ENCODE measurements around the gene CFAP299. TPM values are rescaled to one million over a fixed set of nuclear protein-coding genes. Genes with fewer than 3 reads are reported as not detected.

Gene CFAP299
- total RNA-seq, 2 donors from 2014 or later, result not detected

GRCh38 chr4:80540349-80540748, 204.8 kb downstream of the CFAP299 start:
- H3K4me1 ChIP-seq (ENCODE audit: control insufficient read depth in 1 of 2, low read depth in 2 of 2), result no peaks in the 10 kb centered on the region

GRCh38 chr4:80540785-80541469, 205.4 kb downstream of the CFAP299 start:
- no peaks in the 10 kb centered on the region for H3K27me3 ChIP-seq (replicated peaks; ENCODE audit: insufficient read depth)
- H3K27ac ChIP-seq, result no peak overlapping the region
- H3K36me3 ChIP-seq, result no peaks in the 10 kb centered on the region
- ATAC-seq (ENCODE audit: insufficient number of reproducible peaks, low FRiP score, low read depth) (no peak), DNase-seq (ENCODE audit: low spot score) (no peak)
- H3K9me3 ChIP-seq, result no peaks in the 10 kb centered on the region
- TF ChIP-seq, protein P1, sequence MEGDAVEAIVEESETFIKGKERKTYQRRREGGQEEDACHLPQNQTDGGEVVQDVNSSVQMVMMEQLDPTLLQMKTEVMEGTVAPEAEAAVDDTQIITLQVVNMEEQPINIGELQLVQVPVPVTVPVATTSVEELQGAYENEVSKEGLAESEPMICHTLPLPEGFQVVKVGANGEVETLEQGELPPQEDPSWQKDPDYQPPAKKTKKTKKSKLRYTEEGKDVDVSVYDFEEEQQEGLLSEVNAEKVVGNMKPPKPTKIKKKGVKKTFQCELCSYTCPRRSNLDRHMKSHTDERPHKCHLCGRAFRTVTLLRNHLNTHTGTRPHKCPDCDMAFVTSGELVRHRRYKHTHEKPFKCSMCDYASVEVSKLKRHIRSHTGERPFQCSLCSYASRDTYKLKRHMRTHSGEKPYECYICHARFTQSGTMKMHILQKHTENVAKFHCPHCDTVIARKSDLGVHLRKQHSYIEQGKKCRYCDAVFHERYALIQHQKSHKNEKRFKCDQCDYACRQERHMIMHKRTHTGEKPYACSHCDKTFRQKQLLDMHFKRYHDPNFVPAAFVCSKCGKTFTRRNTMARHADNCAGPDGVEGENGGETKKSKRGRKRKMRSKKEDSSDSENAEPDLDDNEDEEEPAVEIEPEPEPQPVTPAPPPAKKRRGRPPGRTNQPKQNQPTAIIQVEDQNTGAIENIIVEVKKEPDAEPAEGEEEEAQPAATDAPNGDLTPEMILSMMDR (IDR thresholded peaks at IDR 0.05), result no peak
- H3K4me1 ChIP-seq (ENCODE audit: control insufficient read depth in 1 of 2, low read depth in 2 of 2), result no peaks in the 10 kb centered on the region
- no peak overlapping the region for H3K4me3 ChIP-seq

More at GRCh38 chr4:80540349-80540748, 204.8 kb downstream of the CFAP299 start:
- ATAC-seq (ENCODE audit: insufficient number of reproducible peaks, low FRiP score, low read depth) (no peak), DNase-seq (ENCODE audit: low spot score) (no peak)
- Histone ChIP-seq H3K4me3 (no peak overlapping the region), H3K9me3 (no peaks in the 10 kb centered on the region), H3K27ac (no peak overlapping the region), H3K36me3 (no peaks in the 10 kb centered on the region), H3K27me3 (replicated peaks; ENCODE audit: insufficient read depth) (no peaks in the 10 kb centered on the region)
- TF ChIP-seq, protein P1 (IDR thresholded peaks at IDR 0.05), result no peak

- no peaks in the 10 kb centered on the region for H3K9me3 ChIP-seq
- no peak overlapping the region for H3K4me3 ChIP-seq
- H3K27ac ChIP-seq, result no peak overlapping the region
- no peaks in the 10 kb centered on the region for H3K27me3 ChIP-seq (replicated peaks; ENCODE audit: insufficient read depth)
- H3K4me1 ChIP-seq (ENCODE audit: control insufficient read depth in 1 of 2, low read depth in 2 of 2), result no peaks in the 10 kb centered on the region
- ATAC-seq (ENCODE audit: insufficient number of reproducible peaks, low FRiP score, low read depth) (no peak), DNase-seq (ENCODE audit: low spot score) (no peak)
- no peaks in the 10 kb centered on the region for H3K36me3 ChIP-seq
- TF ChIP-seq, protein P1 (IDR thresholded peaks at IDR 0.05), result no peak
These were observed 207.2 kb downstream of the CFAP299 start for GRCh38 chr4:80542747-80543146.

DNA sequence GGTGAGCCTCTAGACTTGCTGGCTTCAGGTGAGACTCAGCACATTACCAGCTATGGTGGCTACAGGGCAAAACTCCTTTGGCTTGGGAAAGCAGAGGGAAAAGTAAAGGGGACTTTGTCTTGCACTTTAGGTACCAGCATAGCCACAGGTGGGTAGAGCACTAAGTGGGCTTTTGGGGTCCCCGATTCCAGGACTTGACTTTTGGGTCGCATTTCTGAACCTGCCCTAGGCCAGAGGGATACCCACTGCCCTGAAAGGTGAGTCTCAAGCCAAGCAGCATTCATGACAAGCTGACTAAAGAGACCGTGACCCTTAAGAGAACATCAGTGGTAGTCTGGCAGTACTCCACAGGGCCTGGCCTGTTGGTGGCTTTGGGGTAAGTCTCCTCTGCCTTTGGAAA, 224.8 kb downstream of the CFAP299 start:
- Histone ChIP-seq H3K27ac (no peak overlapping the region), H3K36me3 (no peaks in the 10 kb centered on the region), H3K27me3 (replicated peaks; ENCODE audit: insufficient read depth) (no peaks in the 10 kb centered on the region), H3K4me1 (ENCODE audit: control insufficient read depth in 1 of 2, low read depth in 2 of 2) (no peaks in the 10 kb centered on the region), H3K9me3 (no peaks in the 10 kb centered on the region), H3K4me3 (no peak overlapping the region)
- TF ChIP-seq, protein P1 (IDR thresholded peaks at IDR 0.05), result no peak
- ATAC-seq (ENCODE audit: insufficient number of reproducible peaks, low FRiP score, low read depth), result no peak
- DNase-seq (ENCODE audit: low spot score), result no peak

DNA sequence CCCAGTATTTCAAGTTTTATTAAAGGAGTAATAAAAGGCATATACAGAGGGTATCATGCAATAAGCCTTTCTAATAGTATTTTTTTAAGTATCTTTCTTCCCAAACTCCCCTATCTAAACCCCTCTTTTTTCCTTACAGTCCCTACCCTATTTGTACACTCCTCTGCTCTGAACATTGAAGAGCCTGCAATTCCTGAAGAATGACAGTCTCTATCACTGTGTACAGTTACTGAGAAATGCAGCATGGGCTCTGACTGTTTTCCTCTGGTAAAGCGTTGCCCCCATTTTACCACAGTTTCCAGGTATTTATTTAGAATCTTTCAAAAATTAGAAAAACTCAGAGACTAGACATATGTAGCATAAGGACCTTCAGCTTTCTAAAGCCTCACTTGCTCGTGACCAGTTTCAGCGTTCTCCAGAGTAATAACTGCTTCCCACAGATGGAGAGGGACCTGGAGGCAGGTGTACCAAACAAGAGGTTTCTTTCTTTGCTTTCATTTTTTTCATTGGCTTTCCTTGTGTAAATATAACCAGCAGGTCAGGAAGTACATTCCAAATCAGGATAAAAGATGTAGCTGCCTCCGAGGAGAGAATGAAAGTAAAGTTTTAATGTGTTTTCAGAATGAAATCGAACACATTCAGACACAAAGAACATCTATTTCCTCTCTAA, 230.8 kb downstream of the CFAP299 start:
- Histone ChIP-seq H3K27me3 (replicated peaks; ENCODE audit: insufficient read depth) (no peaks in the 10 kb centered on the region), H3K4me1 (ENCODE audit: control insufficient read depth in 1 of 2, low read depth in 2 of 2) (no peaks in the 10 kb centered on the region), H3K4me3 (no peak overlapping the region)

More for the DNA sequence above, 230.8 kb downstream of the CFAP299 start:
- no peak overlapping the region for H3K27ac ChIP-seq
- DNase-seq (ENCODE audit: low spot score), result no peak
- TF ChIP-seq, protein P1 (IDR thresholded peaks at IDR 0.05), result no peak
- H3K36me3 ChIP-seq, result no peaks in the 10 kb centered on the region
- ATAC-seq (ENCODE audit: insufficient number of reproducible peaks, low FRiP score, low read depth), result no peak
- no peaks in the 10 kb centered on the region for H3K9me3 ChIP-seq
